LNCaP clone FGC (cell line): ENCODE measurements around the gene TMEM31.

Source experiments
- DNase-seq: peaks from one replicate; pipeline ENCODE4 v3.0.0-alpha.2; 2011; ENCODE audit warnings: low read depth
- H3K4me3 ChIP-seq: 2 replicates; pipeline ENCODE4 v1.5.1; 2011; ENCODE audit warnings: mild to moderate bottlenecking, low read depth, low read length, control low read depth
- TF ChIP-seq, protein P1 (sequence below): IDR thresholded peaks from 2 replicates; pipeline ENCODE4 v1.5.1; 2012; ENCODE audit warnings: mild to moderate bottlenecking; ENCODE audit not compliant: control insufficient read depth, insufficient read depth; ENCODE audit errors: extremely low read depth

TMEM31 gene

GRCh38 chrX:103734125-103734760 lies 23.5 kb downstream of the TMEM31 start:
- DNase-seq: no peak
- TF ChIP-seq, protein P1, sequence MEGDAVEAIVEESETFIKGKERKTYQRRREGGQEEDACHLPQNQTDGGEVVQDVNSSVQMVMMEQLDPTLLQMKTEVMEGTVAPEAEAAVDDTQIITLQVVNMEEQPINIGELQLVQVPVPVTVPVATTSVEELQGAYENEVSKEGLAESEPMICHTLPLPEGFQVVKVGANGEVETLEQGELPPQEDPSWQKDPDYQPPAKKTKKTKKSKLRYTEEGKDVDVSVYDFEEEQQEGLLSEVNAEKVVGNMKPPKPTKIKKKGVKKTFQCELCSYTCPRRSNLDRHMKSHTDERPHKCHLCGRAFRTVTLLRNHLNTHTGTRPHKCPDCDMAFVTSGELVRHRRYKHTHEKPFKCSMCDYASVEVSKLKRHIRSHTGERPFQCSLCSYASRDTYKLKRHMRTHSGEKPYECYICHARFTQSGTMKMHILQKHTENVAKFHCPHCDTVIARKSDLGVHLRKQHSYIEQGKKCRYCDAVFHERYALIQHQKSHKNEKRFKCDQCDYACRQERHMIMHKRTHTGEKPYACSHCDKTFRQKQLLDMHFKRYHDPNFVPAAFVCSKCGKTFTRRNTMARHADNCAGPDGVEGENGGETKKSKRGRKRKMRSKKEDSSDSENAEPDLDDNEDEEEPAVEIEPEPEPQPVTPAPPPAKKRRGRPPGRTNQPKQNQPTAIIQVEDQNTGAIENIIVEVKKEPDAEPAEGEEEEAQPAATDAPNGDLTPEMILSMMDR: no peak
- H3K4me3 ChIP-seq: no peak overlapping the region

DNA sequence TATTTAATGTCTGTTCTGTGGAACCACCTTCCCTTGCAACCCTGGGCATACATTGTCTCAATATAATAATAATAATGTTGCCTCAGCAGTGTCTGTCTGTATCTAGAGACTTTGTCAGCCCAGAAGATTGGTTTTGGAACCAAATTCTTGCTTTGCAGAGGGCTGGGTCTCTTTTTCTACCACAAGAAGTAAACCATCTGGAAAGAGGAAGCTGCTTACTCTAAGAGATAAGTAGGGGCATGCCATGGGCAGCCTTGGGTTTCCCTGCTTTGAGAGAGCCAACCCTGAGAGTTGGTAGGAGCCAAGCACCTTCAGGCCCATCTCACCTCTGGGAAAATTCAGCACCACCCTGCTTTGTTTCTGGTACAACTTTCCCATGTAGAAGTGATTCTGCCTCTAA lies 27.0 kb downstream of the TMEM31 start:
- DNase-seq: no peak
- TF ChIP-seq, protein P1: no peak
- H3K4me3 ChIP-seq: no peak overlapping the region

- TF ChIP-seq, protein P1: no peak
- no peak for DNase-seq
- no peak overlapping the region for H3K4me3 ChIP-seq
Measured at GRCh38 chrX:103739421-103739820, 28.7 kb downstream of the TMEM31 start.

DNA sequence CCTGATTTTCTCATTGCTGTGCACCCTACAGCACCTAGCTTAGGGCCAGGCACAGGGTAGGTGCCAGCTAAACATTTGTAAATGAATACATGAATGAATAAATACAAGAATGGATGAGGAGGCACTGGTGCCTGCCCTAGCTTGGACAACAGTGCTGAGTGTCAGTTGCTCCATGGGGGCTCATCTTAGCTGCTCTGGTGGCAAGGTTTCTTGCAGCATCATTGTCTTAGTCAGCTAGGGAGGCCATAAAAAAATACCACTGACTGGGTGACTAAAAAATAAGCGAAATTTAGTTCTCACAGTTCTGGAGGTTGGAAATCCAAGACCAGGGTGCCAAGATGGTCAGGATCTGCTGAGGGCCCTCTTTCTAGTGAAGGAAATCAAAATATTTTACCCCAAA lies 31.2 kb downstream of the TMEM31 start:
- TF ChIP-seq, protein P1: no peak
- DNase-seq: no peak
- no peak overlapping the region for H3K4me3 ChIP-seq

DNA sequence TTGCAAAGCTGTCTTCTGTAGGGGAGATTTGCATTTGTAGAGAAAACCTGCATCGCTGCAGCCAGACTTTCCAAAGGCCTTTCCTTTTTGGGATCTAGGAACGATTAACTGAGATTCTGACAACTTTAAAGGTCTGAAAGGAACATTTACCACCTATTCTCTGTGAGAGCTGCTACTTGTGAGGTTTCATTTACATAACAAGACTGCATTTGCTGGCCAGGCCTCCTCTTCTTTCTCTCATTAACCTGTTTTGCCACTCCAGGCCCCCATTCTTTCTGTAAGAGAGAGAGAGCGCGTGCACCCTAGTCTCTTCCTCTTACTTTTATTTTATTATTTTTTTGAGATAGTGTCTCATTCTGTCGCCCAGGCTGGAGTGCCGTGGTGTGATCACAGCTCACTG lies 31.6 kb downstream of the TMEM31 start:
- no peak for DNase-seq
- TF ChIP-seq, protein P1: no peak
- H3K4me3 ChIP-seq: no peak overlapping the region

DNA sequence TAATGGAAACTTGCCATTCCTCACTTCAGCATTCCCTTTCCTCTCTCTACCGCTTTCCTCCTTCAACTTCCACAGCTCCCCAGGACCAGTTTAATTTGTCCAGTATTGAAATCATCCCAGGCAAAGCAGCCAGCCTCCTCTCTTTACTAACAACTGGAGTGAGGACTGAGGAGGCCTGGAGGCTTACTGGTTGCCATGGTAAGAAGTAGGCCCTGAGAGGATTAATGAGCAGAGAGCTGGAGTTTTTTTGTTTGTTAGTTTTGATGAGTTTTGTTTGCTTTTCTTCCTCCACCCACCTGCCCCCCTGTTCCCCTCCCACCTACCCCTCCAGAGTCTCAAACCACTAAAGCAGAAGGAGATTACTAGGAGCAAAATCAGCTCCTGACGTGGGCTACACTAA lies 36.5 kb downstream of the TMEM31 start:
- no peak overlapping the region for H3K4me3 ChIP-seq
- DNase-seq: no peak
- TF ChIP-seq, protein P1: no peak

DNA sequence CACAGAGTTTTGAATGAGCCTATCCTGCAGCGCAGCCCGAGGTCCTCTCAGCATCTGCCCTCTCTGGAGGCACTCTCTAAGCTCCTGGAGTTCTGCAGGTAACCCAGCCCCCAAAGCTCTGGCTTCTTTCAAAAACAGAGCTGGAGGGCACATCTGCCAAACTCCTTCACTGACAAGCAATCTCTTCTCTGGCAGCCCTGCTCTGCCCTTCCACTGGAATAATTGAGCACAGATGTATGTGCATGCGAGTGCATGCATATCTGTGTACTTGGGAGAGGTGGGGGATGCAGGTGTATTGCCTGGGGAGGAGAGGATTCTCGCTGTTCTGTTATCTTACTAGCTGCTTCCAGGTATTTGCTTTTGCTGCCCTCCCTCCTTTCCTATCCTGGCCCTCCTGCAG lies 43.7 kb downstream of the TMEM31 start:
- TF ChIP-seq, protein P1: no peak
- H3K4me3 ChIP-seq: no peak overlapping the region
- DNase-seq: no peak
